HFFc6 (cell line): Measurements from ENCODE around the gene GALNT16. TPM values are rescaled to one million over a fixed set of nuclear protein-coding genes. Genes with fewer than 3 reads are reported as not detected.

Source experiments
- DNase-seq: peaks from one replicate; pipeline ENCODE4 v3.0.0-alpha.2; 2018
- H3K27ac Mint-ChIP-seq: 2 replicates; pipeline ENCODE4 v1.8.0; 2020; ENCODE audit warnings: mild to moderate bottlenecking, mixed read lengths
- H3K27me3 Mint-ChIP-seq: 2 replicates; pipeline ENCODE4 v1.8.0; 2021; ENCODE audit warnings: mild to moderate bottlenecking, moderate library complexity, mixed read lengths; ENCODE audit not compliant: insufficient read depth
- H3K36me3 Mint-ChIP-seq: 2 replicates; pipeline ENCODE4 v1.8.0; 2021; ENCODE audit warnings: low read depth, mixed read lengths
- H3K4me1 Mint-ChIP-seq: 2 replicates; pipeline ENCODE4 v1.8.0; 2020; ENCODE audit warnings: low read depth, mixed read lengths
- H3K4me3 Mint-ChIP-seq: 2 replicates; pipeline ENCODE4 v1.8.0; 2020; ENCODE audit warnings: mild to moderate bottlenecking, moderate library complexity, mixed read lengths
- H3K9me3 Mint-ChIP-seq: 2 replicates; pipeline ENCODE4 v1.8.0; 2020; ENCODE audit warnings: mild to moderate bottlenecking, mixed read lengths
- total RNA-seq, 6 experiments: library from RNA; stranded (reverse); fragmentation: NEBNext Ultra II Directional; extraction: Animal tissue kit (Norgen Biotek cat#: 25700); gene quantifications; 2 replicates in 1 of 6; 3 replicates in 5 of 6; pipeline ENCODE4 v1.2.3, GENCODE V29; 2021
- TF ChIP-seq, protein P1 (sequence below): fragments of 200-600 bp; sonication (generic); IDR thresholded peaks from 2 replicates; pipeline ENCODE4 v1.5.0; 2021; ENCODE audit warnings: antibody characterized with exemption, mild to moderate bottlenecking

The GALNT16 gene
- total RNA-seq, 6 experiments from 2014 or later = 0.11 to 0.38 (median 0.24) TPM

GRCh38 chr14:69237584-69237983, 22.4 kb upstream of the GALNT16 start:
- TF ChIP-seq, protein P1, sequence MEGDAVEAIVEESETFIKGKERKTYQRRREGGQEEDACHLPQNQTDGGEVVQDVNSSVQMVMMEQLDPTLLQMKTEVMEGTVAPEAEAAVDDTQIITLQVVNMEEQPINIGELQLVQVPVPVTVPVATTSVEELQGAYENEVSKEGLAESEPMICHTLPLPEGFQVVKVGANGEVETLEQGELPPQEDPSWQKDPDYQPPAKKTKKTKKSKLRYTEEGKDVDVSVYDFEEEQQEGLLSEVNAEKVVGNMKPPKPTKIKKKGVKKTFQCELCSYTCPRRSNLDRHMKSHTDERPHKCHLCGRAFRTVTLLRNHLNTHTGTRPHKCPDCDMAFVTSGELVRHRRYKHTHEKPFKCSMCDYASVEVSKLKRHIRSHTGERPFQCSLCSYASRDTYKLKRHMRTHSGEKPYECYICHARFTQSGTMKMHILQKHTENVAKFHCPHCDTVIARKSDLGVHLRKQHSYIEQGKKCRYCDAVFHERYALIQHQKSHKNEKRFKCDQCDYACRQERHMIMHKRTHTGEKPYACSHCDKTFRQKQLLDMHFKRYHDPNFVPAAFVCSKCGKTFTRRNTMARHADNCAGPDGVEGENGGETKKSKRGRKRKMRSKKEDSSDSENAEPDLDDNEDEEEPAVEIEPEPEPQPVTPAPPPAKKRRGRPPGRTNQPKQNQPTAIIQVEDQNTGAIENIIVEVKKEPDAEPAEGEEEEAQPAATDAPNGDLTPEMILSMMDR = no peak
- no peak for DNase-seq
- Mint-ChIP-seq H3K27me3 (peaks cover 5% of the 10 kb centered on the region; the same call in 1 of the 2 replicates), H3K27ac (no peak overlapping the region), H3K4me1 (peaks cover 13% of the 10 kb centered on the region), H3K36me3 (no peaks in the 10 kb centered on the region; the same call in 1 of the 2 replicates), H3K4me3 (no peak overlapping the region), H3K9me3 (no peaks in the 10 kb centered on the region)

GRCh38 chr14:69238883-69239282, 21.1 kb upstream of the GALNT16 start:
- Mint-ChIP-seq H3K9me3 (no peaks in the 10 kb centered on the region), H3K27ac (no peak overlapping the region), H3K4me1 (peaks cover 20% of the 10 kb centered on the region), H3K4me3 (no peak overlapping the region), H3K27me3 (peaks cover 5% of the 10 kb centered on the region; the same call in 1 of the 2 replicates), H3K36me3 (no peaks in the 10 kb centered on the region)
- DNase-seq = no peak
- TF ChIP-seq, protein P1 = no peak

GRCh38 chr14:69240527-69241173, 19.3 kb upstream of the GALNT16 start:
- Mint-ChIP-seq H3K4me3 (no peak overlapping the region), H3K27me3 (peaks cover 5% of the 10 kb centered on the region; the same call in 1 of the 2 replicates), H3K36me3 (no peaks in the 10 kb centered on the region), H3K27ac (no peak overlapping the region), H3K4me1 (peaks cover 14% of the 10 kb centered on the region), H3K9me3 (no peaks in the 10 kb centered on the region)
- TF ChIP-seq, protein P1 = no peak
- no peak for DNase-seq

DNA sequence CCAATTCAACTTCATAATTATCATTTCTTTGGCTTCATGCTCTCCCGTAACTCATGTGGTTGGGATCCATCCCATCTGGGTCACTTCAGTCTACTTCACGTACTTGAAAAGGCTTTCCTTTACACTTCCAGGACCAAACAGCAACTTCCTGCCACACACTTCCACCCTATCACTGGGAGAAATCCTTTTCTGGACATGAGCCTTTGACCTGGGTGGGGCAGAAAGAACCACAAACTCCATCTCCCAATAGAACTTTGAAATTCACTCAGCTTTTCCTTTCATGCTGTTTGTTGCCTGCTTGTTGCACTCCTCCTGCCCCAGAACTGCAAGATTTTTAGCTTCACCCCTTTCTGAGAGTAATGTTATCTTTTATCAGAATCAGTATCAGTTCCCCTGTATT, 18.4 kb upstream of the GALNT16 start:
- TF ChIP-seq, protein P1 = no peak
- DNase-seq = no peak
- Mint-ChIP-seq H3K27ac (no peak overlapping the region), H3K27me3 (peaks cover 5% of the 10 kb centered on the region; the same call in 1 of the 2 replicates), H3K9me3 (no peaks in the 10 kb centered on the region), H3K4me1 (peaks cover 14% of the 10 kb centered on the region), H3K36me3 (no peaks in the 10 kb centered on the region), H3K4me3 (no peak overlapping the region)

DNA sequence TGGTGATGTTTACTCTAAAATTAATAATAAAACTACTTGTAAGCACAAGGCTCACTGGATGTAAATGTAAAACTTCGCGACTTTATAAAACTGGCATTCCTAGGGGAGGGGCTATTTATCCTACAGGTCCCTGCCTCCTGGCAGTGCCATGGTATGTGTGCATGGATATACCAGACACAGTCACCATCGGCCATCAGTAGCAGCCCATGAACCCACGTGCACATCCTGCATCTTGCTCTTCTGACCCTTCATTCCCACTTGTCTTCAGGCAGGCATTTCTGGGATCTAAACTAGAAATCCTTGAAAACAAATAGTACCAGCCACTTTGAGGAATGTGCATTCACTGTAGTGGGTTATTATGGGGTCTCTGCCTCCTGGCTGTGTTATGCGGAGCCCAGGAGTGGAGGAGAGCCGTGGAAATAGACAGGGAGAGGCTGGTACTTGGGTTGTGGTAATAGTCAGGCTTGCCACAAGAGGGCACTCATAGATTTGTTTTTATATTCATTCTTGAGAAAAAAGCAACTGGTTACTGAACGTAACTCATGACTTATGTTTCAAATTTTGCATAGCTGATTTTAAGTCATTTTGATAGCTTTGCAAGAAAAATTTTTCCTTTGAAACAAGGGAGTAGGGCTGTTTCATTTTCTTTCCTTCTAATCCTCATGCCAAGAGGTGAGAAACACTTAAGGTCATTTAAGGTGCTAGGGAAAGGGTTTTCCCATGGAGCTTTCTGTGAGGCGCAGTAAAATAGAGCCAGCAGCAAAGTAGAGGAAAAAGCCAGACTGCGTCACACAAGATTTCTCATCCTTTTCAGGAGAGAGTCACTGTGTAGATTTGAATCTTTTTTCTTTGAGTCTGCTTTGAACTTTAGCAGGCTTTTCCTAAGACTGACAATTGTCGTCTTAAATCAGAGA, 17.4 kb upstream of the GALNT16 start:
- Mint-ChIP-seq H3K4me1 (peaks cover 21% of the 10 kb centered on the region), H3K36me3 (no peaks in the 10 kb centered on the region), H3K9me3 (no peaks in the 10 kb centered on the region), H3K27me3 (peaks cover 1% of the 10 kb centered on the region; the same call in 1 of the 2 replicates), H3K27ac (no peak overlapping the region), H3K4me3 (peak overlapping the region; percentile 62)
- TF ChIP-seq, protein P1 = peak; percentile 90
- peak; percentile 76 for DNase-seq
